Memory B cell (primary cell): ENCODE data around the gene ZBTB11.
"Not testable (repeated sequence)": the region's sequence is repeated elsewhere in the genome, so short reads cannot be mapped to it uniquely, and the experiment has no call there.

ENCODE experiments used
- ATAC-seq: fragments of 150-1000 bp; cut with Tn5 transposase; 2 replicates; pipeline ENCODE4 v1.10.0; 2021; ENCODE audit warnings: low read depth, mild to moderate bottlenecking, moderate library complexity
- DNase-seq, 2 donors: peaks; one replicate each; pipeline ENCODE4 v3.0.0; 2022; ENCODE audit warnings: low spot score in 2 of 2
- H3K27ac Mint-ChIP-seq: one replicate; pipeline ENCODE4 v1.8.0; 2022; ENCODE audit warnings: mild to moderate bottlenecking, moderate library complexity, mixed read lengths
- H3K27me3 Mint-ChIP-seq: one replicate; pipeline ENCODE4 v1.8.0; 2022; ENCODE audit warnings: mixed read lengths
- H3K36me3 Mint-ChIP-seq: one replicate; pipeline ENCODE4 v1.8.0; 2022; ENCODE audit warnings: mild to moderate bottlenecking, mixed read lengths
- H3K4me1 Mint-ChIP-seq: one replicate; pipeline ENCODE4 v1.8.0; 2022; ENCODE audit warnings: mixed read lengths
- H3K4me3 Mint-ChIP-seq: one replicate; pipeline ENCODE4 v1.8.0; 2022; ENCODE audit warnings: mild to moderate bottlenecking, moderate library complexity, mixed read lengths
- H3K9me3 Mint-ChIP-seq: one replicate; pipeline ENCODE4 v1.8.0; 2022; ENCODE audit warnings: mixed read lengths

ZBTB11 gene

GRCh38 chr3:101643009-101643844 lies 33.7 kb downstream of the ZBTB11 start:
- no peaks in the 10 kb centered on the region for H3K4me1 Mint-ChIP-seq
- H3K9me3 Mint-ChIP-seq, result no peaks in the 10 kb centered on the region
- peaks cover 2% of the 10 kb centered on the region for H3K36me3 Mint-ChIP-seq
- ATAC-seq (no peak), DNase-seq (no peak)
- no peak overlapping the region for H3K27ac Mint-ChIP-seq
- no peaks in the 10 kb centered on the region for H3K27me3 Mint-ChIP-seq
- H3K4me3 Mint-ChIP-seq, result no peak overlapping the region

- DNase-seq (no peak), ATAC-seq (no peak)
- H3K4me3 Mint-ChIP-seq, result no peak overlapping the region
- no peak overlapping the region for H3K27ac Mint-ChIP-seq
- H3K36me3 Mint-ChIP-seq, result peaks cover 2% of the 10 kb centered on the region
- H3K4me1 Mint-ChIP-seq, result no peaks in the 10 kb centered on the region
- H3K9me3 Mint-ChIP-seq, result no peaks in the 10 kb centered on the region
- no peaks in the 10 kb centered on the region for H3K27me3 Mint-ChIP-seq
Observed at GRCh38 chr3:101642441-101642840, 34.5 kb downstream of the ZBTB11 start.

GRCh38 chr3:101641397-101642115 lies 35.4 kb downstream of the ZBTB11 start:
- H3K36me3 Mint-ChIP-seq, H3K4me3 Mint-ChIP-seq, H3K9me3 Mint-ChIP-seq, DNase-seq, H3K27me3 Mint-ChIP-seq, ATAC-seq, H3K27ac Mint-ChIP-seq, H3K4me1 Mint-ChIP-seq: not testable (repeated sequence)

- ATAC-seq, result no peak
- H3K4me1 Mint-ChIP-seq, result no peaks in the 10 kb centered on the region
- H3K36me3 Mint-ChIP-seq, result no peaks in the 10 kb centered on the region
- no peak overlapping the region for H3K4me3 Mint-ChIP-seq
- no peaks in the 10 kb centered on the region for H3K9me3 Mint-ChIP-seq
- DNase-seq, result no peak
- no peak overlapping the region for H3K27ac Mint-ChIP-seq
- H3K27me3 Mint-ChIP-seq, result no peaks in the 10 kb centered on the region
Observed at GRCh38 chr3:101640256-101640655, 36.7 kb downstream of the ZBTB11 start.

- Mint-ChIP-seq H3K9me3 (no peaks in the 10 kb centered on the region), H3K36me3 (no peaks in the 10 kb centered on the region), H3K27ac (no peak overlapping the region), H3K4me3 (no peak overlapping the region), H3K27me3 (no peaks in the 10 kb centered on the region), H3K4me1 (no peaks in the 10 kb centered on the region)
- ATAC-seq (no peak), DNase-seq (no peak)
Observed at GRCh38 chr3:101639280-101639963, 37.5 kb downstream of the ZBTB11 start.

- DNase-seq, result no peak
- Mint-ChIP-seq H3K27ac (no peak overlapping the region), H3K4me3 (no peak overlapping the region), H3K4me1 (no peaks in the 10 kb centered on the region), H3K27me3 (no peaks in the 10 kb centered on the region), H3K36me3 (no peaks in the 10 kb centered on the region), H3K9me3 (no peaks in the 10 kb centered on the region)
- ATAC-seq, result no peak
Observed at GRCh38 chr3:101638261-101638745, 38.6 kb downstream of the ZBTB11 start.

- Mint-ChIP-seq H3K4me3 (no peak overlapping the region), H3K36me3 (no peaks in the 10 kb centered on the region), H3K27ac (no peak overlapping the region), H3K4me1 (no peaks in the 10 kb centered on the region), H3K9me3 (no peaks in the 10 kb centered on the region), H3K27me3 (no peaks in the 10 kb centered on the region)
- DNase-seq (no peak), ATAC-seq (no peak)
Observed at GRCh38 chr3:101637451-101637850, 39.5 kb downstream of the ZBTB11 start.

- peak; percentile 59 to 62 for DNase-seq
- Mint-ChIP-seq H3K4me3 (no peak overlapping the region), H3K4me1 (no peaks in the 10 kb centered on the region), H3K27me3 (no peaks in the 10 kb centered on the region), H3K36me3 (no peaks in the 10 kb centered on the region), H3K27ac (no peak overlapping the region), H3K9me3 (no peaks in the 10 kb centered on the region)
- ATAC-seq, result peak; percentile 95
Observed at GRCh38 chr3:101635954-101636798, 40.8 kb downstream of the ZBTB11 start.

GRCh38 chr3:101635345-101635744 lies 41.6 kb downstream of the ZBTB11 start:
- Mint-ChIP-seq H3K9me3 (no peaks in the 10 kb centered on the region), H3K4me1 (no peaks in the 10 kb centered on the region), H3K27ac (no peak overlapping the region), H3K4me3 (no peak overlapping the region), H3K36me3 (no peaks in the 10 kb centered on the region), H3K27me3 (no peaks in the 10 kb centered on the region)
- ATAC-seq (no peak), DNase-seq (no peak)

GRCh38 chr3:101634591-101635196 lies 42.2 kb downstream of the ZBTB11 start:
- ATAC-seq (no peak), DNase-seq (no peak)
- no peaks in the 10 kb centered on the region for H3K4me1 Mint-ChIP-seq
- no peak overlapping the region for H3K27ac Mint-ChIP-seq
- H3K9me3 Mint-ChIP-seq, result no peaks in the 10 kb centered on the region
- no peaks in the 10 kb centered on the region for H3K27me3 Mint-ChIP-seq
- no peaks in the 10 kb centered on the region for H3K36me3 Mint-ChIP-seq
- H3K4me3 Mint-ChIP-seq, result no peak overlapping the region

- Mint-ChIP-seq H3K9me3 (no peaks in the 10 kb centered on the region), H3K36me3 (no peaks in the 10 kb centered on the region), H3K4me1 (no peaks in the 10 kb centered on the region), H3K27ac (no peak overlapping the region), H3K27me3 (no peaks in the 10 kb centered on the region), H3K4me3 (no peak overlapping the region)
- DNase-seq, result no peak
- ATAC-seq, result no peak
Observed at GRCh38 chr3:101633186-101633585, 43.7 kb downstream of the ZBTB11 start.

GRCh38 chr3:101632586-101632985 lies 44.3 kb downstream of the ZBTB11 start:
- no peaks in the 10 kb centered on the region for H3K9me3 Mint-ChIP-seq
- H3K4me1 Mint-ChIP-seq, result no peaks in the 10 kb centered on the region
- no peak for ATAC-seq
- no peaks in the 10 kb centered on the region for H3K36me3 Mint-ChIP-seq
- H3K27ac Mint-ChIP-seq, result no peak overlapping the region
- no peaks in the 10 kb centered on the region for H3K27me3 Mint-ChIP-seq
- no peak overlapping the region for H3K4me3 Mint-ChIP-seq
- no peak for DNase-seq

- H3K4me3 Mint-ChIP-seq, H3K36me3 Mint-ChIP-seq, H3K9me3 Mint-ChIP-seq, DNase-seq, H3K27me3 Mint-ChIP-seq, H3K27ac Mint-ChIP-seq, H3K4me1 Mint-ChIP-seq, ATAC-seq: not testable (repeated sequence)
Observed at GRCh38 chr3:101631959-101632358, 45.0 kb downstream of the ZBTB11 start.
